RWPE2 (cell line): ENCODE measurements around the gene TAF3.
"Not testable (repeated sequence)": the region's sequence is repeated elsewhere in the genome, so short reads cannot be mapped to it uniquely, and the experiment has no call there.

Source experiments
- ATAC-seq: fragments of 200-7000 bp; cut with Tn5 transposase; 3 replicates; pipeline ENCODE4 v1.9.1; 2021; ENCODE audit warnings: low read depth
- DNase-seq: peaks from one replicate; pipeline ENCODE4 v3.0.0-alpha.2; 2020; ENCODE audit warnings: low spot score
- H3K27ac ChIP-seq: fragments of 450-650 bp; 2 replicates; pipeline ENCODE4 v1.5.1; 2017; ENCODE audit warnings: mild to moderate bottlenecking; ENCODE audit not compliant: poor library complexity, severe bottlenecking
- H3K27me3 ChIP-seq: fragments of 250-450 bp; sonication (Bioruptor Pico); 2 replicates; pipeline ENCODE4 v1.5.1; 2021; ENCODE audit warnings: mild to moderate bottlenecking, moderate library complexity; ENCODE audit not compliant: insufficient read depth, poor library complexity, severe bottlenecking
- H3K36me3 ChIP-seq: fragments of 250-450 bp; sonication (Bioruptor Pico); 2 replicates; pipeline ENCODE4 v1.5.1; 2020; ENCODE audit warnings: low read depth, mild to moderate bottlenecking, moderate library complexity
- H3K4me1 ChIP-seq: fragments of 250-450 bp; sonication (Bioruptor Pico); 2 replicates; pipeline ENCODE4 v1.5.1; 2021; ENCODE audit warnings: mild to moderate bottlenecking, moderate library complexity; ENCODE audit not compliant: insufficient read depth, poor library complexity, severe bottlenecking
- H3K4me3 ChIP-seq: fragments of 250-450 bp; sonication (Bioruptor Pico); 2 replicates; pipeline ENCODE4 v1.5.1; 2021; ENCODE audit warnings: mild to moderate bottlenecking, moderate library complexity; ENCODE audit not compliant: severe bottlenecking
- H3K9me3 ChIP-seq: fragments of 250-450 bp; sonication (Bioruptor Pico); 2 replicates; pipeline ENCODE4 v1.5.1; 2021; ENCODE audit warnings: mild to moderate bottlenecking, moderate library complexity; ENCODE audit not compliant: severe bottlenecking
- TF ChIP-seq, protein P1 (sequence below): fragments of 450-650 bp; IDR thresholded peaks from one replicate; pipeline ENCODE4 v1.5.1; 2017; ENCODE audit warnings: mild to moderate bottlenecking, moderate library complexity; ENCODE audit not compliant: poor library complexity, severe bottlenecking

Gene TAF3

GRCh38 chr10:8023851-8024250 lies 205.5 kb downstream of the TAF3 start:
- Histone ChIP-seq H3K4me3 (no peak overlapping the region), H3K36me3 (no peaks in the 10 kb centered on the region), H3K9me3 (no peaks in the 10 kb centered on the region), H3K27ac (no peak overlapping the region), H3K4me1 (no peaks in the 10 kb centered on the region), H3K27me3 (no peaks in the 10 kb centered on the region)
- DNase-seq (no peak), ATAC-seq (no peak)
- TF ChIP-seq, protein P1, sequence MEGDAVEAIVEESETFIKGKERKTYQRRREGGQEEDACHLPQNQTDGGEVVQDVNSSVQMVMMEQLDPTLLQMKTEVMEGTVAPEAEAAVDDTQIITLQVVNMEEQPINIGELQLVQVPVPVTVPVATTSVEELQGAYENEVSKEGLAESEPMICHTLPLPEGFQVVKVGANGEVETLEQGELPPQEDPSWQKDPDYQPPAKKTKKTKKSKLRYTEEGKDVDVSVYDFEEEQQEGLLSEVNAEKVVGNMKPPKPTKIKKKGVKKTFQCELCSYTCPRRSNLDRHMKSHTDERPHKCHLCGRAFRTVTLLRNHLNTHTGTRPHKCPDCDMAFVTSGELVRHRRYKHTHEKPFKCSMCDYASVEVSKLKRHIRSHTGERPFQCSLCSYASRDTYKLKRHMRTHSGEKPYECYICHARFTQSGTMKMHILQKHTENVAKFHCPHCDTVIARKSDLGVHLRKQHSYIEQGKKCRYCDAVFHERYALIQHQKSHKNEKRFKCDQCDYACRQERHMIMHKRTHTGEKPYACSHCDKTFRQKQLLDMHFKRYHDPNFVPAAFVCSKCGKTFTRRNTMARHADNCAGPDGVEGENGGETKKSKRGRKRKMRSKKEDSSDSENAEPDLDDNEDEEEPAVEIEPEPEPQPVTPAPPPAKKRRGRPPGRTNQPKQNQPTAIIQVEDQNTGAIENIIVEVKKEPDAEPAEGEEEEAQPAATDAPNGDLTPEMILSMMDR = no peak

GRCh38 chr10:8026349-8027259 lies 208.3 kb downstream of the TAF3 start:
- Histone ChIP-seq H3K9me3 (no peaks in the 10 kb centered on the region), H3K27me3 (no peaks in the 10 kb centered on the region), H3K4me3 (peak overlapping the region; percentile 9), H3K4me1 (no peaks in the 10 kb centered on the region), H3K36me3 (no peaks in the 10 kb centered on the region), H3K27ac (no peak overlapping the region)
- ATAC-seq = peak; percentile 58
- TF ChIP-seq, protein P1 = no peak
- no peak for DNase-seq

DNA sequence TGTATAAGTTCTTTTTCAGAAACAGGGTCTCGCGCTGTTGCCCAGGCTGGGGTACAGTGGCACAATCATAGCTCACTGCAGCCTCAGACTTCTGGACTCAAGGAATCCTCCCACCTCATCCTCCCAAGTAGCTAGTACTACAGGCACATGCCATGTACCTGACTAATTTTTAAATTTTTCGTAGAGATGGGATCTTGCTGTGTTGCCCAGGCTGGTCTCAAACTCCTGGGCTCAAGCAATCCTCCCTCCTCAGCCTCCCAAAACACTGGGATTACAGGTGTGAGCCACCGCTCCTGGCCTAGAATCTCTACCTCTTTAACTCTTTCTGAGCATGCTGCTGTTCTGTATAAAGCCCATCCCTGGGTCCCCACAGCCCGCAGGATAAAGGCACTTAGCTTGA lies 212.9 kb downstream of the TAF3 start:
- DNase-seq = not testable (repeated sequence)

GRCh38 chr10:8032558-8032957 lies 214.3 kb downstream of the TAF3 start:
- no peak for DNase-seq
- no peaks in the 10 kb centered on the region for H3K36me3 ChIP-seq
- no peak overlapping the region for H3K27ac ChIP-seq
- no peak overlapping the region for H3K4me3 ChIP-seq
- no peaks in the 10 kb centered on the region for H3K4me1 ChIP-seq
- no peak for ATAC-seq
- no peaks in the 10 kb centered on the region for H3K9me3 ChIP-seq
- peaks cover 36% of the 10 kb centered on the region for H3K27me3 ChIP-seq
- TF ChIP-seq, protein P1 = no peak

More for the DNA sequence above, 212.9 kb downstream of the TAF3 start:
- H3K9me3 ChIP-seq, ATAC-seq, H3K4me1 ChIP-seq, H3K27ac ChIP-seq, H3K36me3 ChIP-seq, H3K4me3 ChIP-seq: not testable (repeated sequence)
- peaks cover 24% of the 10 kb centered on the region for H3K27me3 ChIP-seq

- H3K9me3 ChIP-seq = no peaks in the 10 kb centered on the region
- H3K4me3 ChIP-seq = no peak overlapping the region
- no peak for ATAC-seq
- peaks cover 46% of the 10 kb centered on the region for H3K27me3 ChIP-seq
- DNase-seq = no peak
- H3K27ac ChIP-seq = no peak overlapping the region
- TF ChIP-seq, protein P1 = no peak
- no peaks in the 10 kb centered on the region for H3K4me1 ChIP-seq
- no peaks in the 10 kb centered on the region for H3K36me3 ChIP-seq
These were observed 215.6 kb downstream of the TAF3 start for GRCh38 chr10:8033812-8034465.
